ENCODE results near the gene BTBD9. TPM values are rescaled to one million over a fixed set of nuclear protein-coding genes. Genes with fewer than 3 reads are reported as not detected.

Gene BTBD9
- total RNA-seq, 1 experiment from 2014 or later, result 8.9 TPM

DNA sequence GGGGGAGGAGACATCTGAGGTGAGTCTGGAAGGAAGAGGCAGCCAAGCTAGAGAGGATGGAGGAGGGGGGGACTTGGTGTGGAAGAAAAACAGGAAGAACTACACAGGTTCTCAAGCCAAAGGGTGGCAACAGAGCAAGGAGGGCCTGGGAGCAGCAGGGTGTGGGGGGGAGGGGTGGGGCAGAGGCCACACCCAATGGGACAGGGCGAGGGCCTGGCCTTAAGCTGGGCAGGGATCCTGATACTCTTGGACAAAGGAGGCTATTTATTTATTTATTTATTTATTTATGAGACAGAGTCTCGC, 461.2 kb downstream of the BTBD9 start:
- Histone ChIP-seq H4K5ac (ENCODE audit: insufficient read length, low read depth, low read length) (no peak overlapping the region), H3K9ac (ENCODE audit: extremely low read depth, insufficient read length, low read length) (no peak overlapping the region), H3K23me2 (ENCODE audit: insufficient read length, low read depth, low read length, poor library complexity, severe bottlenecking) (no peaks in the 10 kb centered on the region), H4K8ac (replicated peaks; ENCODE audit: insufficient read length, low read depth, low read length) (no peak overlapping the region), H2BK12ac (ENCODE audit: insufficient read length, low read depth, low read length) (no peak overlapping the region), H3K4ac (ENCODE audit: low read depth, low read length) (no peak overlapping the region), H3K23ac (ENCODE audit: insufficient read length, low read depth, low read length) (no peak overlapping the region), H3K56ac (ENCODE audit: insufficient read length, low read depth, low read length) (no peak overlapping the region), H3K79me2 (ENCODE audit: insufficient read depth, low read length) (no peaks in the 10 kb centered on the region), H4K20me1 (ENCODE audit: control insufficient read depth, insufficient read depth, insufficient read length) (no peaks in the 10 kb centered on the region), H2BK5ac (ENCODE audit: insufficient read length, low read length) (no peak overlapping the region), H4K91ac (ENCODE audit: insufficient read length, low read depth, low read length) (no peak overlapping the region), H2AFZ (ENCODE audit: low read length) (no peak overlapping the region), H2BK120ac (ENCODE audit: low read depth, low read length, poor library complexity, severe bottlenecking) (no peak overlapping the region), H2AK5ac (ENCODE audit: insufficient read length, low read length) (no peak overlapping the region), H3K9me3 (ENCODE audit: control insufficient read depth, low read depth, low read length) (no peaks in the 10 kb centered on the region), H3K4me2 (ENCODE audit: insufficient read depth, insufficient read length, low read length) (no peak overlapping the region), H3K27me3 (ENCODE audit: insufficient read depth, low read length) (no peaks in the 10 kb centered on the region), H3K79me1 (ENCODE audit: insufficient read depth, low read depth, low read length, poor library complexity, severe bottlenecking) (no peaks in the 10 kb centered on the region), H3K27ac (ENCODE audit: insufficient read length, low read depth, low read length) (no peak overlapping the region), H3K4me1 (ENCODE audit: insufficient read depth, low read length) (no peaks in the 10 kb centered on the region), H3T11ph (ENCODE audit: low read length) (no peak overlapping the region), H3K14ac (ENCODE audit: insufficient read depth, low read length) (no peak overlapping the region; the same call in 1 of the 2 replicates), H2BK20ac (ENCODE audit: low read depth, low read length, poor library complexity, severe bottlenecking) (no peak overlapping the region), H3K18ac (ENCODE audit: insufficient read length, low read depth, low read length) (no peak overlapping the region), H2BK15ac (ENCODE audit: low read depth, low read length) (no peak overlapping the region)
- Mint-ChIP-seq H3K27ac (no peak overlapping the region; a peak in 1 of 7 replicates), H3K4me3 (no peak overlapping the region), H3K27me3 (ENCODE audit: low read depth) (no peaks in the 10 kb centered on the region), H3K36me3 (ENCODE audit: insufficient read depth in 1 of 3, low read depth in 3 of 3) (no peaks in the 10 kb centered on the region), H3K4me1 (peaks cover 15 to 33% of the 10 kb centered on the region in 2 experiments), H3K9me3 (no peaks in the 10 kb centered on the region)
- no CpG with 5 or more reads among the region's 2 CpGs for WGBS (ENCODE audit: extremely low coverage, insufficient read length, low lambda C conversion rate)
- no peak for TF ChIP-seq CTCF (conservative IDR thresholded peaks at IDR 0.05)
- DNase-seq, result peak; percentile 19

All from H9 (cell line).